Lower leg skin (tissue), 3 donors: ENCODE measurements around the gene SIGLEC15.

Source experiments
- POLR2A ChIP-seq, 2 donors: fragments of 450-650 bp; IDR thresholded peaks; one replicate each; pipeline ENCODE4 v1.6.1; 2016 to 2017; ENCODE audit warnings: antibody characterized with exemption in 2 of 2, mild to moderate bottlenecking in 1 of 2, moderate library complexity in 1 of 2
- TF ChIP-seq, protein P1 (sequence below), 3 donors: fragments of 450-650 bp; IDR thresholded peaks; one replicate each; pipeline ENCODE4 v1.5.1; 2016; ENCODE audit warnings: antibody characterized with exemption in 3 of 3, mild to moderate bottlenecking in 3 of 3, moderate library complexity in 2 of 3

DNA sequence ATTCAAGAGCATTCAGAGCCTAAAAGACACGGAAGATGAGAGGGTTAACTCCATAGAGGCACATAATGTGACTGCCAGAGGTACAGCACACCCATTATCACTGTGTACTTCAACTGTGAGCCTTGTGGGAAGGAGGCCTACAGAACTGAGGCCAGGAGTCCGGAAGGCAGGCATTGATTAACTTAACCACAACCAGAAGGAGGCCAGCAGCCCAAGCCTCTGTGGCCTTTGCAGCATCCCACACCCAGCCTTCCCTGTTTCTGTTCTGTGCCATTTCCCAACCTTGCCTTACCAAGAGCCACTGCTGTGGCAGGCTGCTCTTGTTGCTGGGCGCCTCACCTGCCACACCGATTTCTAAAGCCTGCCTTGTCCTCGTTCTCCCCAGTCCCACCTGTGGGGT is 27.2 kb downstream of the SIGLEC15 start:
- TF ChIP-seq, protein P1, sequence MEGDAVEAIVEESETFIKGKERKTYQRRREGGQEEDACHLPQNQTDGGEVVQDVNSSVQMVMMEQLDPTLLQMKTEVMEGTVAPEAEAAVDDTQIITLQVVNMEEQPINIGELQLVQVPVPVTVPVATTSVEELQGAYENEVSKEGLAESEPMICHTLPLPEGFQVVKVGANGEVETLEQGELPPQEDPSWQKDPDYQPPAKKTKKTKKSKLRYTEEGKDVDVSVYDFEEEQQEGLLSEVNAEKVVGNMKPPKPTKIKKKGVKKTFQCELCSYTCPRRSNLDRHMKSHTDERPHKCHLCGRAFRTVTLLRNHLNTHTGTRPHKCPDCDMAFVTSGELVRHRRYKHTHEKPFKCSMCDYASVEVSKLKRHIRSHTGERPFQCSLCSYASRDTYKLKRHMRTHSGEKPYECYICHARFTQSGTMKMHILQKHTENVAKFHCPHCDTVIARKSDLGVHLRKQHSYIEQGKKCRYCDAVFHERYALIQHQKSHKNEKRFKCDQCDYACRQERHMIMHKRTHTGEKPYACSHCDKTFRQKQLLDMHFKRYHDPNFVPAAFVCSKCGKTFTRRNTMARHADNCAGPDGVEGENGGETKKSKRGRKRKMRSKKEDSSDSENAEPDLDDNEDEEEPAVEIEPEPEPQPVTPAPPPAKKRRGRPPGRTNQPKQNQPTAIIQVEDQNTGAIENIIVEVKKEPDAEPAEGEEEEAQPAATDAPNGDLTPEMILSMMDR (IDR thresholded peaks at IDR 0.05): no peak
- TF ChIP-seq POLR2A (IDR thresholded peaks at IDR 0.05): no peak
